ENCODE results near the gene BRSK1.

DNA sequence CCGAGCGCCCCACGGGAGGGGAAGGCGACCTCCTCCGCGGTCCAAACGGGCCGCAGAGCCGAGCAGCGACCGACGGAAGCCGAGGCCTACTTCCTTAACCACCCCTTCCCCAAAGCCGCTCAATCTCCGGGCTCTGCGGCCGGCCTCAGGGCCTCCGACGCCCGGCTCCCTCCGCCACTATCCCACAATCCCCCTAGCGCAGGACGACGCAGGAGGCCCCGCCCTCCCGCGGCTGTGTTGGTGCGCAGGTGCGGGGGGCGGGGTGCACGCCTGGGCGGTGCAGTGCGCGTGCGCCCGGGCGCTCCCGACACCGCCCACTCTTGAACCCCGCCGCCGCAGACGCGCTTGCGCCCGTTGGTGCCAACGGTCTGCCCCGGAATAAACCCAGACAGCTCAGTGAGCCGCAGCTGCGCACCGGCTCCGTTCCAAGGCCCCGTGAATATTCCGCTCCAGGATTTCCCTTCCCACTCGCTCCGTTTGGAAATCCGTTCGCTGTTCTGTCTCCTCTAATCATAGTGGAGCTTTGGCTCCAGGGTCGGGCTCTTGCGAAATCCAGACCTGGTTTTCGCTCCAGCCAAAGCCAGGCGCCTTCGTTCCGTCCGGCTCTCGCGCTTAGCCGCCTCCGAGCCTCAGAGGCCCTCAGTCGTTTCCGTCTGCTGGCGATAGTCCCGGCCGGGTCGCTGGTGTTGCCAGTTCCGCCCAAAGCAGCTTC is 24.8 kb upstream of the BRSK1 start, which contains the start of gene PPP6R1:
- TF ChIP-seq JUNB (IDR thresholded peaks at IDR 0.05), result no peak; the same call in 1 of the 2 replicates
- no peak for TF ChIP-seq ZSCAN20 (CRISPR knock-in tag; IDR thresholded peaks at IDR 0.05)
- TF ChIP-seq, protein P1, sequence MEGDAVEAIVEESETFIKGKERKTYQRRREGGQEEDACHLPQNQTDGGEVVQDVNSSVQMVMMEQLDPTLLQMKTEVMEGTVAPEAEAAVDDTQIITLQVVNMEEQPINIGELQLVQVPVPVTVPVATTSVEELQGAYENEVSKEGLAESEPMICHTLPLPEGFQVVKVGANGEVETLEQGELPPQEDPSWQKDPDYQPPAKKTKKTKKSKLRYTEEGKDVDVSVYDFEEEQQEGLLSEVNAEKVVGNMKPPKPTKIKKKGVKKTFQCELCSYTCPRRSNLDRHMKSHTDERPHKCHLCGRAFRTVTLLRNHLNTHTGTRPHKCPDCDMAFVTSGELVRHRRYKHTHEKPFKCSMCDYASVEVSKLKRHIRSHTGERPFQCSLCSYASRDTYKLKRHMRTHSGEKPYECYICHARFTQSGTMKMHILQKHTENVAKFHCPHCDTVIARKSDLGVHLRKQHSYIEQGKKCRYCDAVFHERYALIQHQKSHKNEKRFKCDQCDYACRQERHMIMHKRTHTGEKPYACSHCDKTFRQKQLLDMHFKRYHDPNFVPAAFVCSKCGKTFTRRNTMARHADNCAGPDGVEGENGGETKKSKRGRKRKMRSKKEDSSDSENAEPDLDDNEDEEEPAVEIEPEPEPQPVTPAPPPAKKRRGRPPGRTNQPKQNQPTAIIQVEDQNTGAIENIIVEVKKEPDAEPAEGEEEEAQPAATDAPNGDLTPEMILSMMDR (IDR thresholded peaks at IDR 0.05), result no peak
- peak; percentile 62 for TF ChIP-seq SMC3 (IDR thresholded peaks at IDR 0.05)
- TF ChIP-seq, protein P2, sequence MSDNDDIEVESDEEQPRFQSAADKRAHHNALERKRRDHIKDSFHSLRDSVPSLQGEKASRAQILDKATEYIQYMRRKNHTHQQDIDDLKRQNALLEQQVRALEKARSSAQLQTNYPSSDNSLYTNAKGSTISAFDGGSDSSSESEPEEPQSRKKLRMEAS (IDR thresholded peaks at IDR 0.05), result peak; percentile 92
- TF ChIP-seq RCOR1 (IDR thresholded peaks at IDR 0.05; ENCODE audit: low read depth, low read length), result peak; percentile 35; the same call in 1 of the 2 replicates

Measured in A549 (cell line).